ENCODE data around the gene DNASE2. TPM values are rescaled to one million over a fixed set of nuclear protein-coding genes. Genes with fewer than 3 reads are reported as not detected.

DNASE2 gene
- total RNA-seq, 4 donors from 2014 or later = 20.6 to 38.3 (median 31.1) TPM

- Histone ChIP-seq H3K9me3 (no peaks in the 10 kb centered on the region), H3K4me1 (peaks cover 25% of the 10 kb centered on the region), H3K36me3 (no peaks in the 10 kb centered on the region), H3K27ac (no peak overlapping the region), H3K4me3 (no peak overlapping the region), H3K27me3 (peaks cover 89% of the 10 kb centered on the region)
- no peak for DNase-seq (ENCODE audit: low spot score in 2 of 2)
- 3% methylated on average over 23 of the region's 23 CpGs for WGBS
- TF ChIP-seq EP300 (IDR thresholded peaks at IDR 0.05) (no peak), POLR2A (IDR thresholded peaks at IDR 0.05) (no peak), POLR2AphosphoS5 (IDR thresholded peaks at IDR 0.05) (no peak), CTCF (IDR thresholded peaks at IDR 0.05) (no peak)
Observed at GRCh38 chr19:12828494-12828893, 52.8 kb downstream of the DNASE2 start.

DNA sequence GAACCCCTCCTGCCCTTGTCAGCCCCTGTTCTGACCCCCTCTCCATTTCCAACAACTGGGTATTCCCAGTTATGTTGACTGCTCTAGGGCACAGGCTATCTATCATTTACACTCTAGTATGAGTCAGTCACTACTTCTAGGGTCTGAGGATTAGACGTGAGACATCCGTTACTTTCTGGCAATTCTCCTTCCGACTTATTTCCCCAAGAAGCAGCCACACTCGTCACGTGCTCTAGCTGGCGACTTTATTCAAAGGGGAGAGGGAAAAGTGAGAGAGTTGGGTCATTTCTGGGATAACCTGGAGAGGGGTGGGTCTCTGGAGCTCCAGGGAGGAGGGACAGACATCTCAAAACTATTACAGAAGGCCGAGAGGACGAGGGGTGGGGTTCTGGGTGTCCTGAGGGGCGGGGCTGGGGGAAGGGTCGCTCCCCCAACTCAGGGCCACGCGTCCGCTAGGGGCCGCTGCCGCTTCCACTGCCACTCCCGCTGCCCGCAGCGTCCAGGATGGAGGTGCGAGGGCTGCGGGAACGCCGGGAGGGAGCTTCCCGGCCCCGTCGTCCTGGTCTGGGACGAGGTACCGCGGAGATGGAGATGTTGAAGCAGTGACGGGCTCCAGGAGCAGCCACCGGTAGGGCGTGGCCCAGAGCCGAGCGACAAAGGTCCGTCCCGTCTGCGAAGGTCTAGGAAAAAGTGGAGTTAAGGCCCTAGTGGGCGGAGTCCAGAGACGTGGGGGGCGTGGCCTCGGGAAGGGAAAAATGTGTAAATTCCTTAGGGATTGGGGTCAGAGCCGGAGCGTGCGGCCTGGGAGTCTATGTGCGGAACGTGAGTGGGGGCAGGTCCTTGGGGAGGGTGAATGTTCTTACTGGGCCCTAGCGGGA lies 55.8 kb downstream of the DNASE2 start:
- Histone ChIP-seq H3K4me1 (peaks cover 14% of the 10 kb centered on the region), H3K36me3 (no peaks in the 10 kb centered on the region), H3K4me3 (no peak overlapping the region), H3K27me3 (peaks cover 65% of the 10 kb centered on the region), H3K9me3 (no peaks in the 10 kb centered on the region), H3K27ac (no peak overlapping the region)
- peak in 1 of 2 donors; percentile 36 for TF ChIP-seq CTCF (IDR thresholded peaks at IDR 0.05)
- no peak for TF ChIP-seq POLR2A (IDR thresholded peaks at IDR 0.05)
- no peak for TF ChIP-seq POLR2AphosphoS5 (IDR thresholded peaks at IDR 0.05)
- WGBS = 8% methylated on average over 42 of the region's 46 CpGs
- DNase-seq (ENCODE audit: low spot score in 2 of 2) = no peak

Other genes starting within 250 kb of the DNASE2 start
- gene MAN2B1, start 214.7 kb downstream of the DNASE2 start, total RNA-seq = 10 to 100 TPM; 42.6 to 94.1 (median 78.9) TPM
- 10 to 100 TPM in 3 of 4 donors, 1 to 10 TPM in 1; 9.8 to 21.9 (median 17.2) TPM for gene WDR83, start 214.6 kb downstream of the DNASE2 start, total RNA-seq
- gene DHPS, start 199.6 kb downstream of the DNASE2 start, total RNA-seq = 100 to 1,000 TPM; 108 to 265 (median 136) TPM
- not detected for gene GNG14, start 193.5 kb downstream of the DNASE2 start, total RNA-seq
- 10 to 100 TPM in 3 of 4 donors, 1 to 10 TPM in 1; 9.7 to 13.7 (median 12.3) TPM for gene FBXW9, start 184.8 kb downstream of the DNASE2 start, total RNA-seq
- 100 to 1,000 TPM in 2 of 4 donors, 10 to 100 TPM in 2; 94.6 to 206 (median 110) TPM for gene TNPO2, start 157.5 kb downstream of the DNASE2 start, total RNA-seq
- gene TRIR, start 146.8 kb downstream of the DNASE2 start, total RNA-seq = 100 to 1,000 TPM; 164 to 228 (median 210) TPM
- 10 to 100 TPM; 26.2 to 63.6 (median 56.9) TPM for gene GET3, start 144.0 kb downstream of the DNASE2 start, total RNA-seq
- 10 to 100 TPM; 18.2 to 62.0 (median 46.8) TPM for gene BEST2, start 129.7 kb downstream of the DNASE2 start, total RNA-seq
- 100 to 1,000 TPM in 2 of 4 donors, 10 to 100 TPM in 2; 55.1 to 227 (median 83.6) TPM for gene HOOK2, start 105.9 kb downstream of the DNASE2 start, total RNA-seq
- gene JUNB, start 90.0 kb downstream of the DNASE2 start, total RNA-seq = 1,000 to 10,000 TPM in 3 of 4 donors, 100 to 1,000 TPM in 1; 687 to 2,027 (median 1,088) TPM
- 100 to 1,000 TPM; 270 to 579 (median 540) TPM for gene PRDX2, start 79.6 kb downstream of the DNASE2 start, total RNA-seq
- gene THSD8, start 79.4 kb downstream of the DNASE2 start, total RNA-seq = 1 to 10 TPM in 1 of 4 donors, not detected in 3; 1.6 TPM
- 10 to 100 TPM; 12.3 to 15.4 (median 14.0) TPM for gene RNASEH2A, start 74.9 kb downstream of the DNASE2 start, total RNA-seq
- gene RTBDN, start 46.9 kb downstream of the DNASE2 start, total RNA-seq = not detected
- 1 to 10 TPM; 2.7 to 5.3 (median 3.7) TPM for gene MAST1, start 42.9 kb downstream of the DNASE2 start, total RNA-seq
- gene KLF1, start 5.8 kb upstream of the DNASE2 start, total RNA-seq = not detected
- gene GCDH, start 9.7 kb upstream of the DNASE2 start, total RNA-seq = 10 to 100 TPM; 28.5 to 33.0 (median 31.9) TPM
- gene SYCE2, start 37.8 kb upstream of the DNASE2 start, total RNA-seq = under 1 TPM in 1 of 4 donors, not detected in 3; 0.89 TPM
- gene FARSA, start 52.3 kb upstream of the DNASE2 start, total RNA-seq = 10 to 100 TPM; 49.0 to 60.6 (median 50.9) TPM
- 100 to 1,000 TPM; 131 to 285 (median 237) TPM for gene CALR, start 57.2 kb upstream of the DNASE2 start, total RNA-seq
- 100 to 1,000 TPM in 3 of 4 donors, 10 to 100 TPM in 1; 95.4 to 120 (median 109) TPM for gene RAD23A, start 64.4 kb upstream of the DNASE2 start, total RNA-seq
- 10 to 100 TPM; 20.4 to 31.0 (median 24.8) TPM for gene GADD45GIP1, start 75.8 kb upstream of the DNASE2 start, total RNA-seq
- not detected for gene DAND5, start 88.1 kb upstream of the DNASE2 start, total RNA-seq
- 100 to 1,000 TPM; 126 to 223 (median 176) TPM for gene NFIX, start 114.0 kb upstream of the DNASE2 start, total RNA-seq
- 1 to 10 TPM; 1.5 to 2.7 (median 2.2) TPM for gene LYL1, start 221.4 kb upstream of the DNASE2 start, total RNA-seq
- gene TRMT1, start 235.3 kb upstream of the DNASE2 start, total RNA-seq = 10 to 100 TPM; 35.1 to 46.2 (median 40.6) TPM
- 10 to 100 TPM; 13.4 to 47.6 (median 35.3) TPM for gene NACC1, start 236.8 kb upstream of the DNASE2 start, total RNA-seq